IPS-11a (cell line): ENCODE data around the gene NLRP6.
"Not testable (repeated sequence)": the region's sequence is repeated elsewhere in the genome, so short reads cannot be mapped to it uniquely, and the experiment has no call there.

ENCODE experiments used
- H3K4me3 ChIP-seq: one replicate; pipeline ENCODE4 v1.5.1; 2013; ENCODE audit warnings: low read depth, low read length, control low read depth

The NLRP6 gene

DNA sequence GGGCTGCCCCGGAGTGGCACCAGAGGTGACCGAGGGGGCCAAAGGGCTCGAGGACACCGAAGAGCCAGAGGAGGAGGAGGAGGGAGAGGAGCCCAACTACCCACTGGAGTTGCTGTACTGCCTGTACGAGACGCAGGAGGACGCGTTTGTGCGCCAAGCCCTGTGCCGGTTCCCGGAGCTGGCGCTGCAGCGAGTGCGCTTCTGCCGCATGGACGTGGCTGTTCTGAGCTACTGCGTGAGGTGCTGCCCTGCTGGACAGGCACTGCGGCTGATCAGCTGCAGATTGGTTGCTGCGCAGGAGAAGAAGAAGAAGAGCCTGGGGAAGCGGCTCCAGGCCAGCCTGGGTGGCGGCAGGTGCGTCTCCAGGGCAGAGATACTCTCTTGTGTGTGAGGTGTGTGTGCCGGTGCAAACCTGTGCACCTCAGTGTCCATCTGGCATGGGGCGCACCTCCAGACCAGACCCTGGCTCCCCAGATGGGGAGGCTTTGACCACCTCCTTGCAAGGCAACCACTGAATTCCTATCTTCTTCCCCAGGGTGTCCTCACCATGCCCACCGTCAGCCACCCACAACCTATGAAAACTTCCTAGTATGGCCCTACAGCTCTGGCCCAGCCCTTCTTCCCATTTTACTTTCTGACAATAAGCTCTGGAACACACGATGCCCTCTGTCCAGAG is 3.4 kb downstream of the NLRP6 start:
- no peak overlapping the region for H3K4me3 ChIP-seq

DNA sequence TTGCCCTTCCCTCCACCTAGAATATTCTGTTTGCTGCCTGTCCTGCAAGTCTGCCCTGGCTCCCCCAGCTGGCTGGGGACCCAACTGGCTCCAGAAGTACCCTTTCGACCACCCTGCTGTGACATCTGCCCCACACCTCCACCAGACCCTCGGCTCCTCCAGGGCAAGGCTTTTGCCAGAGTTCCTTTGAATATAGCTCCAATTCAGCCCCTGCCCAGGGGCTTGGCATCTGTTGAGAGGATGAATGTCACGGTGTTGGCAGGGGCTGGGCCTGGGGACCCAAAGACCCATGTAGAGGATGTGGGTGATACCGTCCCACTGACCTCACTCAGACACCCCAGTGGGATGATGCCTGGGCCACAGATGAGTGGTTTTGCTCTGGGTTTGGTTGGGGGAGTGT is 4.0 kb downstream of the NLRP6 start:
- H3K4me3 ChIP-seq, result no peak overlapping the region

DNA sequence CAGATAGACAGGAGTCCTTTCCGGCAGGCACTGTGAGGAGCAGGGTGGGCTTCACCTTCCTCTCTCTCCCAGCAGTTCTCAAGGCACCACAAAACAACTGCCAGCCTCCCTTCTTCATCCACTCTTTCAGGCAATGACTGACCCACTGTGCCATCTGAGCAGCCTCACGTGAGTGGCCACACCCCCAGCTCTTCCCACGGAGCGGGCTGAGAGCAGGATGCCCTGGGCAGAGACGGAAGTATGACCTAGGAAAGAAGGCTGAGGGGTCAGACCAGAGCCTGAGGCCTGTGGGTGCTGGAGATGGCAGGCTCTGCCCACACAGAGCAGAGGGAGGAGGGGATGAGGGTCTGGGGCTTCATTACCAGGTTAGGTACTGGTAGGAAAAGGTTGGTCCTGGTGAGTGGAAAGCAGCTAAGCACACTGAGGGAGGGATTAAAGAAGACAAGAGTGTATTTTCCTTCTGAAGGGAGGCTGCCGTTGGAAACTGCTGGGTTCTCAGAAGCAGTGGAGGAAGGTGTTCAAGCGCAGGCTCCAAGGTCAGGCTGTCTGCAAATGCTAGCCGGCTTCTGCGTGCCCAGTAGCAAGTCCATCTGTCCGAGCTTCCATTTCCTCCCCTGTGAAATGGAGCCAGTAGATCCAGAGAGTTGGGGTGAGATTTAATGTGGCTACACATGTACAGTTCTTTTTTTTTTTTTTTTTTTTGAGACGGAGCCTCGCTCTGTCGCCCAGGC is 4.6 kb downstream of the NLRP6 start:
- no peak overlapping the region for H3K4me3 ChIP-seq

DNA sequence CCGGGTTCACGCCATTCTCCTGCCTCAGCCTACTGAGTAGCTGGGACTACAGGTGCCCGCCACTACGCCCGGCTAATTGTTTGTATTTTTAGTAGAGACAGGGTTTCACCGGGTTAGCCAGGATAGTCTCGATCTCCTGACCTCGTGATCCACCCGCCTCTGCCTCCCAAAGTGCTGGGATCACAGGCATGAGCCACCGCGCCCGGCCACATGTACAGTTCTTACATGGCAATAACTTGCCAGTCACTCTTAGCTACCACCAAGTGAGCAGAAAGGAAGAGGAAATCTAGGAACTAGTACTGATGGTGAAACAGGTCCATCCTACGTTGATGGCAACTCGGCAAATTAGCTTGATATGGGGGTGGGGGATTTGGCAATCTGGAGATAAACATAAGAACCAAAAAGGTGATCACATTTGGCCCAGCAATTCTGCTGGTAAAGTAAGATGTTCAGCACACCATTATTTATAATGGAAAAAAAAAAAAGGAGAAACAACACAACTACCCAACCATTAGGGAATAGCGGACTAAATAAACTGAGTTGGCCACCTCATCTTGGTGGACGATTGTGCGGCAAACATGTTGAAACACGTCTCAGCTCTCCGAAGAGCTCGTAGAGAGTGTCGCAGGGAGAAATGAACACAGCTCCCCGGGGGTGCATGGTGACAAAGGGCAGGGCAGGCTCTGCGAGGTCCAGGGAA is 5.3 kb downstream of the NLRP6 start:
- no peak overlapping the region for H3K4me3 ChIP-seq

DNA sequence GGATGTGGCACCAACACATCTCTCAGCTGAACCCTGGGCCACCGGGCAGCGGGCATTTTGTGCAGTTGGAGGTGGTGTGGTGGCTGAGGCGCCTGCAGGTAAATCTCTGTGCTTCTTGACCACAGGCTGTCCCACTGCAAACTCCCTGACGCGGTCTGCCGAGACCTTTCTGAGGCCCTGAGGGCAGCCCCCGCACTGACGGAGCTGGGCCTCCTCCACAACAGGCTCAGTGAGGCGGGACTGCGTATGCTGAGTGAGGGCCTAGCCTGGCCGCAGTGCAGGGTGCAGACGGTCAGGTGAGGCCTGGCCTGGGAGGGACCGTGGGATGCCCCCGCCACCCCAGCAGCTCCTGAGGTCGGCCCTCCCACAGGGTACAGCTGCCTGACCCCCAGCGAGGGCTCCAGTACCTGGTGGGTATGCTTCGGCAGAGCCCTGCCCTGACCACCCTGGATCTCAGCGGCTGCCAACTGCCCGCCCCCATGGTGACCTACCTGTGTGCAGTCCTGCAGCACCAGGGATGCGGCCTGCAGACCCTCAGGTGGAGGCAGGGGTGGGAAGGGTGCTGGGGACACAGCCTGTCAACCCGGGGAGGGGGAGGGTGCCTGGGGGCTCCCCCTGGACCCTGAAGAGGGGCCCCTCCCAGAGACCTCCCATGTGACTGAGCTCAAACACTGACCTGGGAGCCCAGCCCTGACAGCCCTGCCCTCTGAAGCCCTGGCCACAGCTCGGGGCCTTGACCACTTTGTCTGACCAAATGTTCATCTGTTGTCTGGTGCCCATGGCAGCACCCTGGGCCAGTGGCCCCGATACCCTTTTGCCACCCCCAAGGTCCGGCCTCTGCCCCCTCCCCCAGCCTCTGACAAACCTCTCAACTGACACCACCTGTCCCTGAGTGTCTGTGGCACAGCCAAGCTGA is 6.2 kb downstream of the NLRP6 start:
- H3K4me3 ChIP-seq, result no peak overlapping the region

DNA sequence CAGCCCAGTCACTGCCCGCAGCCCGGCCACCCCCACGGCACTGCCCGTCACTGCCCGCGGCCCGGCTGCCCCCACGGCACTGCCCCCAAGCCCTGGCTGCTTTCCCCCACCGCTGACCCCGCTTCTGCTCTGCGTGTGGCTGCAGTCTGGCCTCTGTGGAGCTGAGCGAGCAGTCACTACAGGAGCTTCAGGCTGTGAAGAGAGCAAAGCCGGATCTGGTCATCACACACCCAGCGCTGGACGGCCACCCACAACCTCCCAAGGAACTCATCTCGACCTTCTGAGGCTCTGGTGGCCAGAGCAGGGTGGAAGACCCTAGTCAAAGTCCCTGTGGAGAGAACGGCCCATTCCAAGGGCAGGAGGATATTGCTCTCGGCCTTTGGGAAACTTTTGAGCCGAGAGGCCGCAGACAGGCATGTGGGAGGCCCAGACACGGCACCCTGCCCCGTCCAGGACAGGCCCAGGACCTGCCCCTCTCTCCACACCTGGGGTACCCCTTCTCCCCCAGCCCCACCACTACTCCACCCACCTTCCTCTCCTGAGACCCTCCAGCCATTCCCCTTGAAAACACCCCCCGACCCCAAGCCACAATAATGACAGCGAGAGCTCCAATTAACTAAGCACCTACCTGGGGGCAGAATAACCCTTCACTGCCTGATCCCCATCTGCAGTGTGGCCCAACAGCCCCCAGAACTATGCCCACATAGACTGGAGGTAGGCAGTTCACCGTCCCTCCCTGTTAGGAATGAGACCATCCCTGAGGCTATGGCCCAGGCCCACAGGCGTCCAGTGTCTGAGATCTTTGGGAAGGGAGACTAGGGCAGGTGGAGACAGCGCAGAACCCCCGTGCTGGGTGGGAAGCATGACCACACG is 7.0 kb downstream of the NLRP6 start:
- H3K4me3 ChIP-seq, result no peak overlapping the region

DNA sequence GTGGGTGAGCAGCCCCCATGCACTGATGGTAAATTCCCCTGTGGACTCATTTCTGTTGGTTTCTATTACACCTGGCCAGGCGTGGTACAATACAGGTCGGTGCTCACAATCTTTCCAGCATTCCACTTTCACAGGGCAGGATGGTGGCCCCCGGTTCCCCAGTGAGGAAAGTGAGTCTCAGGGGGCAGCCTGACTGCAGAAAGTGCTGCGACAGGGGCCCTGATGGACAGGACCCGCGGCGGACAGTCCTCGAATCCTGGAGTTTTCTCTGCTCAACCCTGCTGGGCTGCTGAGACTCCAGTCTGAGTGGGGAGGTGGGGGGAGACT is 7.7 kb downstream of the NLRP6 start:
- no peak overlapping the region for H3K4me3 ChIP-seq

DNA sequence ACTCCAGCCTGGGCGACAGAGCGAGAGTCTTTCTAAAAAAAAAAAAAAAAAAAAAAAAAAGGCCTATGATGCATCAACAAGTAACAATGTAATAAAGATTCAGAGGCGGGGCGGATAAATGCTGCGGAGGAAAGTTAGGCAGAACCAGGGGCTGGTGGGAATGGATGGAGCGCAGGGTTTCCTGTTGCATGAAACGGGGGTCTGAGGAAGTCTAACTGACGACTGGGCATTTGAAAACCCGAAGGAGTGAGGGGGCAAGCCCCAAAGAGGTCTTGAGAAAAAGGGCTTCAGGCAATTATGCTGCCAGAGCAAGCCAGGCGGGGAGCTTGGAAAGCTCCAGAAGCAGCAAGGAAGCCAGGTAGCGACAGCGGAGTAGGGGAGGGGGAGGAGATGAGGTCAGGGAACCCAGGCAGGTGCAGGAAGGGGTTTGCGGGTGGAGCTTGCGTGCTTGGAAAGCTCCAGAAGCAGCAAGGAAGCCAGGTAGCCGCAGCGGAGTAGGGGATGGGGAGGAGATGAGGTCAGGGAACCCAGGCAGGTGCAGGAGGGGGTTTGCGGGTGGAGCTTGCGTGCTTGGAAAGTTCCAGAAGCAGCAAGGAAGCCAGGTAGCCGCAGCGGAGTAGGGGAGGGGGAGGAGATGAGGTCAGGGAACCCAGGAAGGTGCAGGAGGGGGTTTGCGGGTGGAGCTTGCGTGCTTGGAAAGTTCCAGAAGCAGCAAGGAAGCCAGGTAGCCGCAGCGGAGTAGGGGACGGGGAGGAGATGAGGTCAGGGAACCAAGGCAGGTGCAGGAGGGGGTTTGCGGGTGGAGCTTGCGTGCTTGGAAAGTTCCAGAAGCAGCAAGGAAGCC is 9.0 kb downstream of the NLRP6 start:
- not testable (repeated sequence) for H3K4me3 ChIP-seq

DNA sequence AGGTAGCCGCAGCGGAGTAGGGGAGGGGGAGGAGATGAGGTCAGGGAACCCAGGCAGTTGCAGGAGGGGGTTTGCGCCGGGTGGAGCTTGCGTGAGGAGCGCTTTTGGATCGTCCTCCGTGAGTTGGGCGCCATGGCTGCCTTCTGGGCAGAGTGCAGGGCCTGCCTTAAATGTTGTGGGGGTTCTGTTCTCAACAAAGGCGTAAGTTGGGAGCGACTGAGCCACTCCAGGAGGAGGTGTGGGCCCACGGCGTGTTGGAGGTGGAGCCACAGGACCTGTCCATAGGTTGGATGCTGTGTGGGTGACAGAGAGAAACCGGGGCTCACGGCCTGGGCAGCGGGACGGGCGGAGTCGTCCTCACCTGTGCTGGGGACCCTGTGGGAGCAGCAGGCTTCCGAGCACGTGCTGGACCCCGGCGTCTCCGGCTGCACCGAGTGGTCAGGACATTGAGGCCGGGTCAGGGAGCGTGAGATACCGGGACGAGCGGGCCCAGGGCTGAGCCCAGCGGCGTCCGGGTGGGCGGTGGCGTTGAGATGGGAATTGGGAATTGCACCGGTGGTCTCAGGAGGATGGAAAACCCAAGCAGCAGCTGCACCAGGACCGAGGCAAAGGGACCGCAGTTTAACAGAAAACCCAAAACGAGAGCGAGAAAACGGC is 9.7 kb downstream of the NLRP6 start:
- H3K4me3 ChIP-seq, result peak overlapping the region; percentile 33

DNA sequence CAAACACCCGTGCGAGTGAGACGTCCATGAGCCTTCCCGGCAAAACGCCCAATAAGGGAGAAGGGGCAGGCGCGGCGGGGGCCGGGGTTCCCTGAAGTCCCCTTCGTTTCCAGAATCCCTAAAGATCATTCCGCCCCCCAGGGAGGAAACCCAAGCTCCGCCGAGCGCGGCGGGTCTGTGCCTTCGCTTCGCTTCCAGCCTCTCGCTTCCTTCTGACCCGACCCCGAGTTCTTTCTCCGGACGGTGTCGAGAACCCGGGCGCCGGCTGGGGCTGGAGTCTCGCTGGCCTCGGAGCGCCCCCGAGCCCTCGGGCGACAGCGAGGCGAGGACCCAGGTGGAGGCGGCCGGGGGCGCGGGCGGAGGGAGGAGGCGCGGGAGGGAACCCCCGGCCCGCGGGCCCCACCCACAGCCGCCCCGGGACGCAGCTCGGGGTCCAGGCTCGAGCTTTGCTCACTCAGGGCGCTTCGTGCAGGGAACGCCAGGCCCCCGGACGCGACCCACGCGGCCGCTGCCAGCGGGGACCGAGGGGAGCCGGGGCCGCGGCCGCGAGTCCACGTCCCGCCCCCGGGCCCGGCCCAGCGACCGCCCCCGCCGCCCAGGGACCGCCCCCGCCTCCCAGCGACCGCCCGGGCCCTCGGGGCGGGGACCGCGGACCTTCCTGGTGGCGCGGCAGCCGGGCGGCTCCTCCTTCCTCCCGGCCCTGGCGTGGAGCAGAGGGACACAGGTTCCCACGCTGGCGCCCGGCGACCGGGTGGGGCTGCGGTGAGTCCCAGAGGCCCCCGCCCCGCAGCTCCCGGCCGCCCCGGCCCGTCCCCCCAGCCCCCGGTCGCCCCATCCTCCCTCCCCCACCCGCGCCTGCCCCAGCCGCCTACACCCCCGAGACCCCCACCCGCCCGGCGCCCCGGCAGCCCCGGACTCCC is 10.5 kb downstream of the NLRP6 start, which contains the start of gene PGGHG:
Gene PGGHG (plus strand): TSS at position 649 of the 920 bp plus-strand sequence. CDS start 691 bp downstream, outside the sequence.
- peak within 1 kb of the TSS; percentile 33 for H3K4me3 ChIP-seq

DNA sequence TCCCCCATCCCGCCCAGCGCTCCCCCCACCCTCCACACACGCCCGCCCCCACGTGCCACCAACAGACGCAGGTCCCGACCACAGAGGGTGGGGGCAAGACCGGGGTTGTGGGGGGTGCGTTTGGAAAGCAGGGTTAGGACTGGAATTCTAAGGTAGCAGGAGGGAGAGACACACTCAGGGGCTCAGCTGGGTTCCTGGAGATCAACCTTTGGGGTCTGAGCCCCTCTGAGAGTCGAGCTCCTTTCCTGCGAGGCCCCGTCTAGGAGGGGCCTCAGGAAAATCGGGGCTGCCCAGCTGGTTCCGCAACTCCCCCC is 11.1 kb downstream of the NLRP6 start:
- no peak overlapping the region for H3K4me3 ChIP-seq

DNA sequence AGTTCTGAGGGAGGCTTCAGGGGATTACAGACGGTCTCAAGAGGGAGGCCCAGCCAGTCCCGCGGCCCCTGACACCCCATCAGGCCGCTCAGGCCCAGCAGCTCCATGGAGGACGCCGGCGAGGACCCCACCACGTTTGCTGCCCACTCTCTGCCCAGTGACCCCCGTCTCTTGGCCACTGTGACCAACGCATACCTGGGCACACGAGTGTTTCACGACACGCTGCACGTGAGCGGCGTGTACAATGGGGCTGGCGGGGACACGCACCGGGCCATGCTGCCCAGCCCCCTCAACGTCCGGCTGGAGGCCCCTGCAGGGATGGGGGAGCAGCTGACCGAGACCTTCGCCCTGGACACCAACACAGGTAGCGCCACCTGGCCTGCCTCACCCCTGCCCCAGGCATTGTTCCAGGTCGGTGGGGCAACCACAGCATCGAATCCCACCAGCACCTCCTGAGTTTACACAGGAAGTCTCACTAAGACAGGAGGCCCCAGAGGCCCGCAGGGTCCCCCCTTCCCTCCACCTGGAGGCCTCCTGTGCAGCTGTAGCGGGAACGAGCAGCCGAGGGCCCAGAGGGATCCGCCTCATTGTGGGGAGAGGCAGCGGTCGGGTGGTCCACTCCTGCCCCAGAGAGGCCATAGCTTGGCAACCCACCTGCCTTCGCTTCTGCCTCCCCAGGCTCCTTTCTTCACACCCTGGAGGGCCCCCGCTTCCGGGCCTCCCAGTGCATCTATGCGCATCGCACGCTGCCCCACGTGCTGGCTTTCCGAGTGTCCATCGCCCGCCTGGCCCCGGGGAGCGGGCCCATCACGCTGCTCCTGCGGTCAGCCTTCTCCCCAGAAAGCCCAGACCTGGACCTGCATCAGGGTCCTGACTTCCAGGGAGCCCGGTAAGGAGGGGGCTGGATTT is 11.8 kb downstream of the NLRP6 start:
- H3K4me3 ChIP-seq, result no peak overlapping the region

DNA sequence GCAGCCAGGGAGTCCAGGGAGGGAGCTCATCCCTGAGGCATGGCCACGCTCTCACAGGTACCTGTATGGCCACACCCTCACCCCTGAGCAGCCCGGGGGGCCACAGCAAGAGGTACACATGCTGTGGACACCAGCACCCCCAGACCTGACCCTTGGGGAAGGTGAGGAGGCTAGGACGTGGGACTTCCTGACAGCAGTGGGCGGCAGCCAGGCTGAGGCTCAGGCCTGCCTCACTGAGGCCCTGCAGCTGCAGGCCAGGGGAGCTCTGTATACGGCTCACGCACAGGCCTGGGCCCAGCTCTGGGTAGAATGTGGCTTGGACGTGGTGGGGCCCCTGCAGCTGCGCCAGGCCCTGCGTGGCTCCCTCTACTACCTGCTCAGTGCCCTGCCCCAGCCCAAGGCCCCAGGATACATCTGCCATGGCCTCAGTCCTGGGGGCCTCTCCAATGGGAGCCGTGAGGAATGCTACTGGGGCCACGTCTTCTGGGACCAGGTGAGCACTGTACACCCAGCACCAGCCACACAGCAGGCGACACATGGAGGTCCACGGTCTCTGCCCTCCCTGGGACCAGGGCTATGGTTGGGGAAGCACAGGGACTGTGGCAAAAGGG is 12.5 kb downstream of the NLRP6 start:
- H3K4me3 ChIP-seq, result no peak overlapping the region

DNA sequence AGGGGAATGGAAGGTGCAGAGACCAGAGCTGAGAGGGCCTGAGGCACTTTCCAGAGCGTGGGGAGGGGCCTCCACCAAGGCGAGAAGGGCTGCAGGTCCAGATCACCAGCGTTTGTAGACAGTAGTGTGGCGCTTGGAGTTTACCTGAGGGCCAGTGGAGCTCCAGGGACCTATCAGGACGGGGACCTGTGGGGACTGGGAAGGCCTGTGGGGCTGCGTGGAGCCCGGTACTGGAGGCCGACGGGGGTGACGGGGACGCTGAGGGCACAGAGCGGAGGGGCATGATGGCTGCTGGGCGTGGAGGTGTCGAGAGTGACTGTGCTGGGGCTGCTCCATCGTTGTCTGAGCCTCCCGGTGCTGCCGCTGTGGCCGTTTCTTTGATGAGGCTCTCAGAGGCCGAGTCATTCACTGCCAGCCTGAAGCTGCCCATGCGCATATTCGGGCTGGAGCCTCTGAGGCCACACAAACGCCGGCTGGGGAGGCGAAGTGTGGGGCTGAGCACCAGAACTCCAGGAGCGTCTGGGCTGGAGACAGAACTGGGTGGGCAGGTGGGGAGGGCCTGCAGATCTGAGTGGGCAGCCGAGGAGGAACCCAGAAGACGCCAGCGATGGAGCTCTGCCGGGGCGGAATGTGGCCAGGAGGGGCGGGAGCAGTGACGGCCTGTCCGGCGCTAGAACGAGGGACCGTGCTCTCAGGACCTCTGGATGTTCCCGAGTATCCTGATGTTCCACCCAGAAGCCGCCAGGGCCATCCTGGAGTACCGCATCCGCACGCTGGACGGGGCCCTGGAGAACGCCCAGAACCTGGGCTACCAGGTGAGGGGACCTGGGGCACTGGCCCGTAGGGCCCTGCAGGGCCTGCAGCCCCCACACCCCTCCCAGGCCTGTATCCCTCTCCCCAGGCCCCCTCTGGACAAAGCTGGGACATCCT is 13.3 kb downstream of the NLRP6 start:
- H3K4me3 ChIP-seq, result no peak overlapping the region
